H9 (cell line): ENCODE measurements around the gene FRK. TPM values are rescaled to one million over a fixed set of nuclear protein-coding genes. Genes with fewer than 3 reads are reported as not detected.

ENCODE experiments used
- DNase-seq: peaks from one replicate; pipeline ENCODE4 v3.0.0-alpha.2; 2017
- H2AFZ ChIP-seq: one replicate; pipeline ENCODE4 v1.6.1; 2013; ENCODE audit warnings: mild to moderate bottlenecking, low read length, control low read depth, moderate library complexity
- H2AK5ac ChIP-seq: 2 replicates; pipeline ENCODE4 v1.6.1; 2013; ENCODE audit warnings: low read length, control low read depth, mixed read lengths; ENCODE audit not compliant: insufficient read length
- H2BK120ac ChIP-seq: one replicate; pipeline ENCODE4 v1.6.1; 2013; ENCODE audit warnings: low read depth, mild to moderate bottlenecking, low read length, control low read depth, inconsistent platforms; ENCODE audit not compliant: poor library complexity, severe bottlenecking
- H2BK12ac ChIP-seq: 2 replicates; pipeline ENCODE4 v1.6.1; 2013; ENCODE audit warnings: low read length, control low read depth, mixed read lengths, low read depth; ENCODE audit not compliant: insufficient read length
- H2BK15ac ChIP-seq: 2 replicates; pipeline ENCODE4 v1.6.1; 2013; ENCODE audit warnings: low read depth, low read length, control low read depth
- H2BK20ac ChIP-seq: one replicate; pipeline ENCODE4 v1.6.1; 2013; ENCODE audit warnings: low read depth, mild to moderate bottlenecking, low read length, control low read depth, inconsistent platforms; ENCODE audit not compliant: poor library complexity, severe bottlenecking
- H2BK5ac ChIP-seq: 2 replicates; pipeline ENCODE4 v1.6.1; 2013; ENCODE audit warnings: low read length, control low read depth, mixed read lengths; ENCODE audit not compliant: insufficient read length
- H3K14ac ChIP-seq: 2 replicates; pipeline ENCODE4 v1.6.1; 2013; ENCODE audit warnings: low read length, control low read depth; ENCODE audit not compliant: insufficient read depth
- H3K18ac ChIP-seq: 2 replicates; pipeline ENCODE4 v1.6.1; 2013; ENCODE audit warnings: low read depth, mild to moderate bottlenecking, mixed read lengths, low read length, control low read depth; ENCODE audit not compliant: insufficient read length
- H3K23ac ChIP-seq: 2 replicates; pipeline ENCODE4 v1.6.1; 2013; ENCODE audit warnings: low read length, control low read depth, mixed read lengths, low read depth; ENCODE audit not compliant: insufficient read length
- H3K23me2 ChIP-seq: 2 replicates; pipeline ENCODE4 v1.6.1; 2013; ENCODE audit warnings: low read depth, mild to moderate bottlenecking, mixed read lengths, low read length, control low read depth; ENCODE audit not compliant: insufficient read length, poor library complexity, severe bottlenecking
- H3K27ac ChIP-seq: 2 replicates; pipeline ENCODE4 v1.5.1; 2013; ENCODE audit warnings: low read length, control low read depth, mixed read lengths, low read depth; ENCODE audit not compliant: insufficient read length
- H3K27me3 ChIP-seq: 2 replicates; pipeline ENCODE4 v1.6.1; 2013; ENCODE audit warnings: low read length, control low read depth, inconsistent platforms; ENCODE audit not compliant: insufficient read depth
- H3K4ac ChIP-seq: 2 replicates; pipeline ENCODE4 v1.6.1; 2013; ENCODE audit warnings: low read depth, mild to moderate bottlenecking, control low read depth, inconsistent platforms, low read length, moderate library complexity
- H3K4me1 ChIP-seq: 2 replicates; pipeline ENCODE4 v1.6.1; 2013; ENCODE audit warnings: low read length, control low read depth, inconsistent platforms; ENCODE audit not compliant: insufficient read depth
- H3K4me2 ChIP-seq: 2 replicates; pipeline ENCODE4 v1.6.1; 2013; ENCODE audit warnings: low read length, control low read depth, mixed read lengths; ENCODE audit not compliant: insufficient read length, insufficient read depth
- H3K56ac ChIP-seq: 2 replicates; pipeline ENCODE4 v1.6.1; 2013; ENCODE audit warnings: low read depth, mild to moderate bottlenecking, mixed read lengths, low read length, control low read depth; ENCODE audit not compliant: insufficient read length
- H3K79me1 ChIP-seq: 2 replicates; pipeline ENCODE4 v1.6.1; 2013; ENCODE audit warnings: low read depth, mild to moderate bottlenecking, moderate library complexity, low read length, control low read depth, inconsistent platforms; ENCODE audit not compliant: insufficient read depth, poor library complexity, severe bottlenecking
- H3K79me2 ChIP-seq: 2 replicates; pipeline ENCODE4 v1.6.1; 2013; ENCODE audit warnings: low read length, control low read depth, inconsistent platforms; ENCODE audit not compliant: insufficient read depth
- H3K9ac ChIP-seq: 2 replicates; pipeline ENCODE4 v1.6.1; 2013; ENCODE audit warnings: low read length, control low read depth, mixed read lengths; ENCODE audit not compliant: insufficient read length; ENCODE audit errors: extremely low read depth
- H3K9me3 ChIP-seq: one replicate; pipeline ENCODE4 v1.6.1; 2013; ENCODE audit warnings: low read depth, low read length, inconsistent platforms; ENCODE audit not compliant: control insufficient read depth
- H3T11ph ChIP-seq: one replicate; pipeline ENCODE4 v1.6.1; 2013; ENCODE audit warnings: mild to moderate bottlenecking, low read length, control low read depth, inconsistent platforms
- H4K20me1 ChIP-seq: one replicate; pipeline ENCODE4 v1.6.1; 2013; ENCODE audit not compliant: control insufficient read depth, insufficient read length, insufficient read depth
- H4K5ac ChIP-seq: 2 replicates; pipeline ENCODE4 v1.6.1; 2013; ENCODE audit warnings: low read depth, mild to moderate bottlenecking, mixed read lengths, low read length, control low read depth; ENCODE audit not compliant: insufficient read length
- H4K8ac ChIP-seq: replicated peaks from 2 replicates; pipeline ENCODE4 v1.6.1; 2013; ENCODE audit warnings: low read length, control low read depth, mixed read lengths, low read depth; ENCODE audit not compliant: insufficient read length
- H4K91ac ChIP-seq: 2 replicates; pipeline ENCODE4 v1.6.1; 2013; ENCODE audit warnings: low read depth, mild to moderate bottlenecking, moderate library complexity, mixed read lengths, low read length, control low read depth; ENCODE audit not compliant: insufficient read length
- H3K27ac Mint-ChIP-seq, 3 experiments: 2 replicates in 2 of 3; 3 replicates in 1 of 3; pipeline ENCODE4 v1.8.0; 2020 to 2021; ENCODE audit warnings: mixed read lengths in 3 of 3, mild to moderate bottlenecking in 1 of 3, moderate library complexity in 1 of 3
- H3K27me3 Mint-ChIP-seq: 2 replicates; pipeline ENCODE4 v1.8.0; 2021; ENCODE audit warnings: low read depth, mild to moderate bottlenecking, moderate library complexity, mixed read lengths
- H3K36me3 Mint-ChIP-seq, 3 experiments: 2 replicates in 2 of 3; 3 replicates in 1 of 3; pipeline ENCODE4 v1.8.0; 2020 to 2021; ENCODE audit warnings: low read depth in 3 of 3, mixed read lengths in 3 of 3; ENCODE audit not compliant: insufficient read depth in 1 of 3
- H3K4me1 Mint-ChIP-seq, 2 experiments: 2 replicates each; pipeline ENCODE4 v1.8.0; 2020; ENCODE audit warnings: mixed read lengths in 2 of 2
- H3K4me3 Mint-ChIP-seq, 2 experiments: 2 replicates in 1 of 2; 3 replicates in 1 of 2; pipeline ENCODE4 v1.8.0; 2020 to 2021; ENCODE audit warnings: mild to moderate bottlenecking in 2 of 2, mixed read lengths in 2 of 2, moderate library complexity in 1 of 2
- H3K9me3 Mint-ChIP-seq, 2 experiments: 2 replicates in 1 of 2; 3 replicates in 1 of 2; pipeline ENCODE4 v1.8.0; 2020; ENCODE audit warnings: mild to moderate bottlenecking in 2 of 2, mixed read lengths in 2 of 2, moderate library complexity in 1 of 2
- CTCF ChIP-seq: fragments of 200-600 bp; sonication (generic); conservative IDR thresholded peaks from 3 replicates; pipeline ENCODE4 v1.8.0; 2021; ENCODE audit warnings: antibody characterized with exemption, mild to moderate bottlenecking
- WGBS: extraction: QIAGEN DNeasy Blood & Tissue Kit; methylation state at CpG from one replicate; pipeline ENCODE4 v1.1.7; 2013; ENCODE audit warnings: missing lambda C conversion rate, low lambda C conversion rate, mixed read lengths; ENCODE audit not compliant: insufficient read length; ENCODE audit errors: extremely low coverage; 5-methylcytosine and 5-hydroxymethylcytosine counted together
- total RNA-seq: library from RNA; stranded (reverse); gene quantifications from 2 replicates; pipeline ENCODE4 v1.2.1, GENCODE V29; 2021

Gene FRK
- total RNA-seq, 1 experiment from 2014 or later = 0.15 TPM

GRCh38 chr6:116028233-116028632, 32.5 kb downstream of the FRK start:
- WGBS = no CpG with 5 or more reads among the region's 1 CpG
- Mint-ChIP-seq H3K4me1 (peaks cover 4 to 5% of the 10 kb centered on the region in 2 experiments; a peak in 3 of 4 replicates), H3K27me3 (no peaks in the 10 kb centered on the region), H3K9me3 (no peaks in the 10 kb centered on the region), H3K36me3 (no peaks in the 10 kb centered on the region), H3K27ac (no peak overlapping the region), H3K4me3 (no peak overlapping the region)
- H3K18ac ChIP-seq = no peak overlapping the region
- H3K4me2 ChIP-seq = no peak overlapping the region
- no peak overlapping the region for H3K4ac ChIP-seq
- H2BK12ac ChIP-seq = no peak overlapping the region
- H2BK120ac ChIP-seq = no peak overlapping the region
- no peak overlapping the region for H4K8ac ChIP-seq
- no peaks in the 10 kb centered on the region for H3K79me1 ChIP-seq
- H2BK15ac ChIP-seq = no peak overlapping the region
- H3K23ac ChIP-seq = no peak overlapping the region
- H2BK5ac ChIP-seq = no peak overlapping the region
- no peak overlapping the region for H3K56ac ChIP-seq
- H3K14ac ChIP-seq = no peak overlapping the region
- no peaks in the 10 kb centered on the region for H3K79me2 ChIP-seq
- H4K91ac ChIP-seq = no peak overlapping the region
- H4K5ac ChIP-seq = no peak overlapping the region
- no peak overlapping the region for H3T11ph ChIP-seq
- no peak overlapping the region for H2BK20ac ChIP-seq
- H3K23me2 ChIP-seq = no peaks in the 10 kb centered on the region
- no peak for DNase-seq
- no peaks in the 10 kb centered on the region for H3K9me3 ChIP-seq
- no peak for TF ChIP-seq CTCF
- no peak overlapping the region for H2AK5ac ChIP-seq
- no peak overlapping the region for H2AFZ ChIP-seq
- no peak overlapping the region for H3K27ac ChIP-seq
- no peaks in the 10 kb centered on the region for H3K27me3 ChIP-seq
- no peaks in the 10 kb centered on the region for H4K20me1 ChIP-seq
- no peaks in the 10 kb centered on the region for H3K4me1 ChIP-seq
- no peak overlapping the region for H3K9ac ChIP-seq
